GM23338 (cell line): ENCODE results near the gene CD109. TPM values are rescaled to one million over a fixed set of nuclear protein-coding genes. Genes with fewer than 3 reads are reported as not detected.

Experiments
- ATAC-seq: fragments of 200-7000 bp; cut with Tn5 transposase; 3 replicates; pipeline ENCODE4 v1.9.1; 2020
- DNase-seq: peaks from one replicate; pipeline ENCODE4 v3.0.0-alpha.2; 2015; ENCODE audit warnings: low spot score
- H2AFZ ChIP-seq: fragments of 200-600 bp; sonication (generic); 2 replicates; pipeline ENCODE4 v1.8.0; 2016; ENCODE audit warnings: antibody characterized with exemption, mild to moderate bottlenecking, moderate library complexity
- H3F3A ChIP-seq: fragments of 200-600 bp; sonication (generic); replicated peaks from 2 replicates; pipeline ENCODE4 v1.8.0; 2017; ENCODE audit warnings: antibody characterized with exemption, mixed run types, low read depth
- H3K27ac ChIP-seq: fragments of 200-600 bp; sonication (generic); 2 replicates; pipeline ENCODE4 v1.6.1; 2016; ENCODE audit warnings: low read depth
- H3K27me3 ChIP-seq: fragments of 200-600 bp; sonication (generic); 2 replicates; pipeline ENCODE4 v1.8.0; 2016; ENCODE audit warnings: mild to moderate bottlenecking, mixed run types, moderate library complexity; ENCODE audit not compliant: insufficient read depth
- H3K36me3 ChIP-seq: fragments of 200-600 bp; sonication (generic); 2 replicates; pipeline ENCODE4 v1.8.0; 2016; ENCODE audit warnings: mild to moderate bottlenecking; ENCODE audit not compliant: insufficient read depth
- H3K4me1 ChIP-seq: fragments of 200-600 bp; sonication (generic); 2 replicates; pipeline ENCODE4 v1.8.0; 2016; ENCODE audit warnings: mild to moderate bottlenecking, moderate library complexity; ENCODE audit not compliant: insufficient read depth
- H3K4me2 ChIP-seq: fragments of 200-600 bp; sonication (generic); 2 replicates; pipeline ENCODE4 v1.7.1; 2017; ENCODE audit warnings: mixed run types
- H3K4me3 ChIP-seq: fragments of 200-600 bp; sonication (generic); 2 replicates; pipeline ENCODE4 v1.6.1; 2016; ENCODE audit warnings: mixed run types
- H3K79me2 ChIP-seq: fragments of 200-600 bp; sonication (generic); replicated peaks from 2 replicates; pipeline ENCODE4 v1.8.0; 2017; ENCODE audit warnings: mild to moderate bottlenecking; ENCODE audit not compliant: insufficient read depth
- H3K9me2 ChIP-seq: fragments of 200-600 bp; sonication (generic); 2 replicates; pipeline ENCODE4 v1.8.0; 2017; ENCODE audit not compliant: insufficient read depth
- H4K20me1 ChIP-seq: fragments of 200-600 bp; sonication (generic); replicated peaks from 2 replicates; pipeline ENCODE4 v1.8.0; 2017; ENCODE audit warnings: mild to moderate bottlenecking; ENCODE audit not compliant: insufficient read depth
- H3K27ac Mint-ChIP-seq: 2 replicates; pipeline ENCODE4 v1.8.0; 2020; ENCODE audit warnings: inconsistent platforms, mild to moderate bottlenecking, moderate library complexity, mixed read lengths
- H3K27me3 Mint-ChIP-seq: 3 replicates; pipeline ENCODE4 v1.8.0; 2022; ENCODE audit warnings: low read depth, mild to moderate bottlenecking, moderate library complexity, mixed read lengths, inconsistent platforms; ENCODE audit not compliant: insufficient read depth, poor library complexity
- H3K36me3 Mint-ChIP-seq: 3 replicates; pipeline ENCODE4 v1.8.0; 2021; ENCODE audit warnings: low read depth, mild to moderate bottlenecking, inconsistent platforms, moderate library complexity, mixed read lengths
- H3K4me1 Mint-ChIP-seq: 3 replicates; pipeline ENCODE4 v1.8.0; 2020; ENCODE audit warnings: mild to moderate bottlenecking, inconsistent platforms, mixed read lengths
- H3K4me3 Mint-ChIP-seq: 3 replicates; pipeline ENCODE4 v1.8.0; 2021; ENCODE audit warnings: moderate library complexity, mild to moderate bottlenecking, inconsistent platforms, mixed read lengths
- H3K9me3 Mint-ChIP-seq: 3 replicates; pipeline ENCODE4 v1.8.0; 2020; ENCODE audit warnings: moderate library complexity, mild to moderate bottlenecking, inconsistent platforms, mixed read lengths
- CREB1 ChIP-seq: fragments of 250-450 bp; sonication (Bioruptor Pico); IDR thresholded peaks from 2 replicates; pipeline ENCODE4 v1.5.0; 2020; ENCODE audit warnings: low read depth, mild to moderate bottlenecking, moderate library complexity
- EZH2 ChIP-seq: fragments of 200-600 bp; sonication (generic); IDR thresholded peaks from one replicate; pipeline ENCODE4 v1.8.0; 2017; ENCODE audit warnings: antibody characterized with exemption, mild to moderate bottlenecking, low read depth; ENCODE audit not compliant: unreplicated experiment
- EZH2phosphoT487 ChIP-seq: fragments of 200-600 bp; sonication (generic); IDR thresholded peaks from one replicate; pipeline ENCODE4 v1.8.1; 2018; ENCODE audit warnings: antibody characterized with exemption; ENCODE audit not compliant: unreplicated experiment
- JUNB ChIP-seq: IDR thresholded peaks from one replicate; pipeline ENCODE4 v1.6.1; 2016; ENCODE audit warnings: antibody characterized with exemption; ENCODE audit not compliant: unreplicated experiment
- NANOG ChIP-seq: IDR thresholded peaks from 2 replicates; pipeline ENCODE4 v1.6.1; 2016; ENCODE audit warnings: antibody characterized with exemption, borderline replicate concordance
- POLR2AphosphoS5 ChIP-seq: IDR thresholded peaks from 2 replicates; pipeline ENCODE4 v1.6.1; 2016; ENCODE audit warnings: antibody characterized with exemption, low read depth
- STAT1 ChIP-seq: IDR thresholded peaks from one replicate; pipeline ENCODE4 v1.6.1; 2016; ENCODE audit warnings: antibody characterized with exemption; ENCODE audit not compliant: unreplicated experiment
- ZNF114 ChIP-seq: fragments of 250-450 bp; sonication (Bioruptor Pico); IDR thresholded peaks from 2 replicates; pipeline ENCODE4 v1.5.0; 2020; ENCODE audit warnings: mild to moderate bottlenecking, moderate library complexity
- ZNF331 ChIP-seq: fragments of 250-450 bp; sonication (Bioruptor Pico); IDR thresholded peaks from 2 replicates; pipeline ENCODE4 v1.5.0; 2020; ENCODE audit warnings: low read depth, mild to moderate bottlenecking, moderate library complexity
- polyA plus RNA-seq: library from polyadenylated mRNA; unstranded; fragments of >200 nt; fragmentation: Nextera tagmentation; extraction: Ambion mirVana; gene quantifications from 2 replicates; pipeline ENCODE4 v1.2.1, GENCODE V29; 2016
- total RNA-seq: library from RNA; depleted of rRNA; stranded (reverse); fragments of >200 nt; shearing (Covaris generic); gene quantifications from 2 replicates; pipeline ENCODE4 v1.2.3, GENCODE V29; 2014
- TF ChIP-seq, protein P1 (sequence below): IDR thresholded peaks from 2 replicates; pipeline ENCODE4 v1.6.1; 2016; ENCODE audit warnings: antibody characterized with exemption
- TF ChIP-seq, protein P2 (sequence below): fragments of 250-450 bp; sonication (Bioruptor Pico); IDR thresholded peaks from 2 replicates; pipeline ENCODE4 v1.5.0; 2020; ENCODE audit warnings: mild to moderate bottlenecking, moderate library complexity
- TF ChIP-seq, protein P3 (sequence below): IDR thresholded peaks from one replicate; pipeline ENCODE4 v1.6.1; 2018; ENCODE audit warnings: antibody characterized with exemption; ENCODE audit not compliant: unreplicated experiment
- TF ChIP-seq, protein P4 (sequence below), 2 experiments: fragments of 200-600 bp in 1 of 2; sonication (generic) in 1 of 2; conservative IDR thresholded peaks; 2 replicates each; pipeline versions ENCODE4 v1.5.1 to v1.6.1; 2016 to 2017; ENCODE audit warnings: antibody characterized with exemption in 2 of 2, low read depth in 2 of 2, mild to moderate bottlenecking in 2 of 2, moderate library complexity in 1 of 2

The CD109 gene
- total and polyA plus RNA-seq, 2 experiments from 2014 or later = 1.1 to 5.3 TPM

DNA sequence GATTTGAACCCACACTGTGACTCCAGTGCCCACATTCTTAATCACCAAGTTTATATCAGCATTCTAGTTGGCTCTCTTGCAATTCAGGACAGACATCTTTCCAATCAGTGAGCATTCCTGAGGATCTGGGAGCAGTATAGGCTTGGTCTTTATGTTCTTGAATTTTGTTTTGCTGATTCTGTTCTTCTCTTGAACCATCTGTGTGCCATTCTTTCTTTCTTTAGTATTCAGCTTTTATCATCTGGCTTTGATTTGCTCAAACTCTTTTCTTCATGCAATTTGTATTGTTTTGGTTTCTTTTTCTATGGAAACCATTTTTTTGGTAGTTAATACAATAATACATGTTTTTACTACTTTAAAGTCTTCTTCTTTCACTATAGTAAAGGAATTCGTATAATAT, 162.4 kb downstream of the CD109 start:
- no peak for ATAC-seq
- Histone ChIP-seq H3F3A (no peaks in the 10 kb centered on the region), H3K4me2 (no peak overlapping the region), H3K9me2 (no peaks in the 10 kb centered on the region), H3K27ac (no peak overlapping the region), H3K4me1 (no peaks in the 10 kb centered on the region), H2AFZ (no peak overlapping the region), H3K4me3 (no peak overlapping the region), H3K36me3 (no peaks in the 10 kb centered on the region), H3K27me3 (no peaks in the 10 kb centered on the region), H3K79me2 (no peaks in the 10 kb centered on the region), H4K20me1 (no peaks in the 10 kb centered on the region)
- TF ChIP-seq CREB1 (CRISPR knock-in tag) (no peak), ZNF114 (CRISPR knock-in tag) (no peak), NANOG (no peak), EZH2phosphoT487 (no peak), STAT1 (no peak), POLR2AphosphoS5 (no peak), EZH2 (no peak), JUNB (no peak), ZNF331 (CRISPR knock-in tag) (no peak)
- TF ChIP-seq, protein P1, sequence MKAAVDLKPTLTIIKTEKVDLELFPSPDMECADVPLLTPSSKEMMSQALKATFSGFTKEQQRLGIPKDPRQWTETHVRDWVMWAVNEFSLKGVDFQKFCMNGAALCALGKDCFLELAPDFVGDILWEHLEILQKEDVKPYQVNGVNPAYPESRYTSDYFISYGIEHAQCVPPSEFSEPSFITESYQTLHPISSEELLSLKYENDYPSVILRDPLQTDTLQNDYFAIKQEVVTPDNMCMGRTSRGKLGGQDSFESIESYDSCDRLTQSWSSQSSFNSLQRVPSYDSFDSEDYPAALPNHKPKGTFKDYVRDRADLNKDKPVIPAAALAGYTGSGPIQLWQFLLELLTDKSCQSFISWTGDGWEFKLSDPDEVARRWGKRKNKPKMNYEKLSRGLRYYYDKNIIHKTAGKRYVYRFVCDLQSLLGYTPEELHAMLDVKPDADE = no peak
- TF ChIP-seq, protein P2, sequence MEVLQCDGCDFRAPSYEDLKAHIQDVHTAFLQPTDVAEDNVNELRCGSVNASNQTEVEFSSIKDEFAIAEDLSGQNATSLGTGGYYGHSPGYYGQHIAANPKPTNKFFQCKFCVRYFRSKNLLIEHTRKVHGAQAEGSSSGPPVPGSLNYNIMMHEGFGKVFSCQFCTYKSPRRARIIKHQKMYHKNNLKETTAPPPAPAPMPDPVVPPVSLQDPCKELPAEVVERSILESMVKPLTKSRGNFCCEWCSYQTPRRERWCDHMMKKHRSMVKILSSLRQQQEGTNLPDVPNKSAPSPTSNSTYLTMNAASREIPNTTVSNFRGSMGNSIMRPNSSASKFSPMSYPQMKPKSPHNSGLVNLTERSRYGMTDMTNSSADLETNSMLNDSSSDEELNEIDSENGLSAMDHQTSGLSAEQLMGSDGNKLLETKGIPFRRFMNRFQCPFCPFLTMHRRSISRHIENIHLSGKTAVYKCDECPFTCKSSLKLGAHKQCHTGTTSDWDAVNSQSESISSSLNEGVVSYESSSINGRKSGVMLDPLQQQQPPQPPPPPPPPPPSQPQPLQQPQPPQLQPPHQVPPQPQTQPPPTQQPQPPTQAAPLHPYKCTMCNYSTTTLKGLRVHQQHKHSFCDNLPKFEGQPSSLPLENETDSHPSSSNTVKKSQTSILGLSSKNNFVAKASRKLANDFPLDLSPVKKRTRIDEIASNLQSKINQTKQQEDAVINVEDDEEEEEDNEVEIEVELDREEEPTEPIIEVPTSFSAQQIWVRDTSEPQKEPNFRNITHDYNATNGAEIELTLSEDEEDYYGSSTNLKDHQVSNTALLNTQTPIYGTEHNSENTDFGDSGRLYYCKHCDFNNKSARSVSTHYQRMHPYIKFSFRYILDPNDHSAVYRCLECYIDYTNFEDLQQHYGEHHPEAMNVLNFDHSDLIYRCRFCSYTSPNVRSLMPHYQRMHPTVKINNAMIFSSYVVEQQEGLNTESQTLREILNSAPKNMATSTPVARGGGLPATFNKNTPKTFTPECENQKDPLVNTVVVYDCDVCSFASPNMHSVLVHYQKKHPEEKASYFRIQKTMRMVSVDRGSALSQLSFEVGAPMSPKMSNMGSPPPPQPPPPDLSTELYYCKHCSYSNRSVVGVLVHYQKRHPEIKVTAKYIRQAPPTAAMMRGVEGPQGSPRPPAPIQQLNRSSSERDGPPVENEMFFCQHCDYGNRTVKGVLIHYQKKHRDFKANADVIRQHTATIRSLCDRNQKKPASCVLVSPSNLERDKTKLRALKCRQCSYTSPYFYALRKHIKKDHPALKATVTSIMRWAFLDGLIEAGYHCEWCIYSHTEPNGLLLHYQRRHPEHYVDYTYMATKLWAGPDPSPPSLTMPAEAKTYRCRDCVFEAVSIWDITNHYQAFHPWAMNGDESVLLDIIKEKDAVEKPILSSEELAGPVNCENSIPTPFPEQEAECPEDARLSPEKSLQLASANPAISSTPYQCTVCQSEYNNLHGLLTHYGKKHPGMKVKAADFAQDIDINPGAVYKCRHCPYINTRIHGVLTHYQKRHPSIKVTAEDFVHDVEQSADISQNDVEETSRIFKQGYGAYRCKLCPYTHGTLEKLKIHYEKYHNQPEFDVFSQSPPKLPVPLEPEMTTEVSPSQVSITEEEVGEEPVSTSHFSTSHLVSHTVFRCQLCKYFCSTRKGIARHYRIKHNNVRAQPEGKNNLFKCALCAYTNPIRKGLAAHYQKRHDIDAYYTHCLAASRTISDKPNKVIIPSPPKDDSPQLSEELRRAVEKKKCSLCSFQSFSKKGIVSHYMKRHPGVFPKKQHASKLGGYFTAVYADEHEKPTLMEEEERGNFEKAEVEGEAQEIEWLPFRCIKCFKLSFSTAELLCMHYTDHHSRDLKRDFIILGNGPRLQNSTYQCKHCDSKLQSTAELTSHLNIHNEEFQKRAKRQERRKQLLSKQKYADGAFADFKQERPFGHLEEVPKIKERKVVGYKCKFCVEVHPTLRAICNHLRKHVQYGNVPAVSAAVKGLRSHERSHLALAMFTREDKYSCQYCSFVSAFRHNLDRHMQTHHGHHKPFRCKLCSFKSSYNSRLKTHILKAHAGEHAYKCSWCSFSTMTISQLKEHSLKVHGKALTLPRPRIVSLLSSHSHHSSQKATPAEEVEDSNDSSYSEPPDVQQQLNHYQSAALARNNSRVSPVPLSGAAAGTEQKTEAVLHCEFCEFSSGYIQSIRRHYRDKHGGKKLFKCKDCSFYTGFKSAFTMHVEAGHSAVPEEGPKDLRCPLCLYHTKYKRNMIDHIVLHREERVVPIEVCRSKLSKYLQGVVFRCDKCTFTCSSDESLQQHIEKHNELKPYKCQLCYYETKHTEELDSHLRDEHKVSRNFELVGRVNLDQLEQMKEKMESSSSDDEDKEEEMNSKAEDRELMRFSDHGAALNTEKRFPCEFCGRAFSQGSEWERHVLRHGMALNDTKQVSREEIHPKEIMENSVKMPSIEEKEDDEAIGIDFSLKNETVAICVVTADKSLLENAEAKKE (CRISPR knock-in tag) = no peak
- TF ChIP-seq, protein P3, sequence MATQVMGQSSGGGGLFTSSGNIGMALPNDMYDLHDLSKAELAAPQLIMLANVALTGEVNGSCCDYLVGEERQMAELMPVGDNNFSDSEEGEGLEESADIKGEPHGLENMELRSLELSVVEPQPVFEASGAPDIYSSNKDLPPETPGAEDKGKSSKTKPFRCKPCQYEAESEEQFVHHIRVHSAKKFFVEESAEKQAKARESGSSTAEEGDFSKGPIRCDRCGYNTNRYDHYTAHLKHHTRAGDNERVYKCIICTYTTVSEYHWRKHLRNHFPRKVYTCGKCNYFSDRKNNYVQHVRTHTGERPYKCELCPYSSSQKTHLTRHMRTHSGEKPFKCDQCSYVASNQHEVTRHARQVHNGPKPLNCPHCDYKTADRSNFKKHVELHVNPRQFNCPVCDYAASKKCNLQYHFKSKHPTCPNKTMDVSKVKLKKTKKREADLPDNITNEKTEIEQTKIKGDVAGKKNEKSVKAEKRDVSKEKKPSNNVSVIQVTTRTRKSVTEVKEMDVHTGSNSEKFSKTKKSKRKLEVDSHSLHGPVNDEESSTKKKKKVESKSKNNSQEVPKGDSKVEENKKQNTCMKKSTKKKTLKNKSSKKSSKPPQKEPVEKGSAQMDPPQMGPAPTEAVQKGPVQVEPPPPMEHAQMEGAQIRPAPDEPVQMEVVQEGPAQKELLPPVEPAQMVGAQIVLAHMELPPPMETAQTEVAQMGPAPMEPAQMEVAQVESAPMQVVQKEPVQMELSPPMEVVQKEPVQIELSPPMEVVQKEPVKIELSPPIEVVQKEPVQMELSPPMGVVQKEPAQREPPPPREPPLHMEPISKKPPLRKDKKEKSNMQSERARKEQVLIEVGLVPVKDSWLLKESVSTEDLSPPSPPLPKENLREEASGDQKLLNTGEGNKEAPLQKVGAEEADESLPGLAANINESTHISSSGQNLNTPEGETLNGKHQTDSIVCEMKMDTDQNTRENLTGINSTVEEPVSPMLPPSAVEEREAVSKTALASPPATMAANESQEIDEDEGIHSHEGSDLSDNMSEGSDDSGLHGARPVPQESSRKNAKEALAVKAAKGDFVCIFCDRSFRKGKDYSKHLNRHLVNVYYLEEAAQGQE = no peak
- TF ChIP-seq, protein P4, sequence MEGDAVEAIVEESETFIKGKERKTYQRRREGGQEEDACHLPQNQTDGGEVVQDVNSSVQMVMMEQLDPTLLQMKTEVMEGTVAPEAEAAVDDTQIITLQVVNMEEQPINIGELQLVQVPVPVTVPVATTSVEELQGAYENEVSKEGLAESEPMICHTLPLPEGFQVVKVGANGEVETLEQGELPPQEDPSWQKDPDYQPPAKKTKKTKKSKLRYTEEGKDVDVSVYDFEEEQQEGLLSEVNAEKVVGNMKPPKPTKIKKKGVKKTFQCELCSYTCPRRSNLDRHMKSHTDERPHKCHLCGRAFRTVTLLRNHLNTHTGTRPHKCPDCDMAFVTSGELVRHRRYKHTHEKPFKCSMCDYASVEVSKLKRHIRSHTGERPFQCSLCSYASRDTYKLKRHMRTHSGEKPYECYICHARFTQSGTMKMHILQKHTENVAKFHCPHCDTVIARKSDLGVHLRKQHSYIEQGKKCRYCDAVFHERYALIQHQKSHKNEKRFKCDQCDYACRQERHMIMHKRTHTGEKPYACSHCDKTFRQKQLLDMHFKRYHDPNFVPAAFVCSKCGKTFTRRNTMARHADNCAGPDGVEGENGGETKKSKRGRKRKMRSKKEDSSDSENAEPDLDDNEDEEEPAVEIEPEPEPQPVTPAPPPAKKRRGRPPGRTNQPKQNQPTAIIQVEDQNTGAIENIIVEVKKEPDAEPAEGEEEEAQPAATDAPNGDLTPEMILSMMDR (conservative IDR thresholded peaks at IDR 0.05; ENCODE audit: low read depth in 2 of 2) = no peak
- DNase-seq = no peak
- no peaks in the 10 kb centered on the region for H3K36me3 Mint-ChIP-seq
- no peak overlapping the region for H3K27ac Mint-ChIP-seq
- H3K9me3 Mint-ChIP-seq = no peaks in the 10 kb centered on the region
- no peaks in the 10 kb centered on the region for H3K4me1 Mint-ChIP-seq
- H3K4me3 Mint-ChIP-seq = no peak overlapping the region
- H3K27me3 Mint-ChIP-seq = no peaks in the 10 kb centered on the region
